ENCODE results near the gene SLC8A3. TPM values are rescaled to one million over a fixed set of nuclear protein-coding genes. Genes with fewer than 3 reads are reported as not detected.
A peak's percentile ranks its signal among the peaks of the same experiment; 100 is the strongest.

Gene SLC8A3
- total and polyA plus RNA-seq, 4 donors = 0.08 to 3.7 (median 0.85) TPM

DNA sequence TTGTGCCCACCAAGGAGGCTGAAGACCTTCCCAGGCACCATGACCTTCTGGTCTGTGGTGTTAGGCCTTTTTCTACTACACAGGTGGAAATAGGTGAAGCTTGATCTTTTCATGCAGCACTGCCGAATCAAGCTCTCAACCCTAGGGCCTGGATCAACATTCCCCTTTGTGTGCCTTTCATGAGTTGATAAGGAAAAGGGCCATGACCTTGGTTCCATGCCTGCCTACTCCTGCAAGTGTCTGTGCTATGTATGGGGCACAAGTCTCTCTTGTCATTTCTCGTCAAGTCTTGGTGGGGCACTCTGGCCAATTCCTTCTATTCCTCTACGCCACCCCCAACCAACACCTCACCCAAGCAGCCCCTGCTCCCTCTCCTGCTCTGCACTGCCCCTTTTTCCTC, 154.5 kb downstream of the SLC8A3 start:
- Histone ChIP-seq H3K4me3 (no peak overlapping the region), H3K9me3 (ENCODE audit: control insufficient read depth in 4 of 4, insufficient read depth in 3 of 4, low read length in 3 of 4) (peaks cover 0 to 2% (median 0%) of the 10 kb centered on the region in 4 donors), H3K4me1 (ENCODE audit: control insufficient read depth in 5 of 5, insufficient read depth in 5 of 5, low read length in 5 of 5) (peaks cover 0 to 3% (median 0%) of the 10 kb centered on the region in 5 donors), H3K36me3 (ENCODE audit: control insufficient read depth in 4 of 4, insufficient read depth in 4 of 4, low read length in 4 of 4) (no peaks in the 10 kb centered on the region), H3K27ac (ENCODE audit: low read depth in 1 of 2, low read length in 1 of 2) (no peak overlapping the region), H3K9ac (ENCODE audit: insufficient read depth in 1 of 2, low read length in 2 of 2) (no peak overlapping the region), H3K27me3 (ENCODE audit: control insufficient read depth in 3 of 3, insufficient read depth in 3 of 3, low read length in 2 of 3) (no peaks in the 10 kb centered on the region)
- 81 to 87% methylated on average over 3 of the region's 3 CpGs for WGBS, 2 donors
- DNase-seq = no peak
- no peak for ATAC-seq (ENCODE audit: insufficient read depth, low FRiP score)
- no peak for TF ChIP-seq CTCF (IDR thresholded peaks at IDR 0.05; ENCODE audit: control extremely low read depth, extremely low read depth)

GRCh38 chr14:70033561-70033960, 155.2 kb downstream of the SLC8A3 start:
- H3K36me3 ChIP-seq (ENCODE audit: control insufficient read depth in 4 of 4, insufficient read depth in 4 of 4, low read length in 4 of 4) = no peaks in the 10 kb centered on the region
- 89 to 98% methylated on average over 2 of the region's 2 CpGs for WGBS, 2 donors
- H3K27ac ChIP-seq (ENCODE audit: low read depth in 1 of 2, low read length in 1 of 2) = no peak overlapping the region
- H3K4me3 ChIP-seq = no peak overlapping the region
- H3K4me1 ChIP-seq (ENCODE audit: control insufficient read depth in 5 of 5, insufficient read depth in 5 of 5, low read length in 5 of 5) = peaks cover 0 to 3% (median 0%) of the 10 kb centered on the region in 5 donors
- ATAC-seq (ENCODE audit: insufficient read depth, low FRiP score) (no peak), DNase-seq (no peak)
- H3K27me3 ChIP-seq (ENCODE audit: control insufficient read depth in 3 of 3, insufficient read depth in 3 of 3, low read length in 2 of 3) = no peaks in the 10 kb centered on the region
- no peak for TF ChIP-seq CTCF (IDR thresholded peaks at IDR 0.05; ENCODE audit: control extremely low read depth, extremely low read depth)
- peaks cover 0 to 2% (median 0%) of the 10 kb centered on the region in 4 donors for H3K9me3 ChIP-seq (ENCODE audit: control insufficient read depth in 4 of 4, insufficient read depth in 3 of 4, low read length in 3 of 4)
- H3K9ac ChIP-seq (ENCODE audit: insufficient read depth in 1 of 2, low read length in 2 of 2) = no peak overlapping the region

DNA sequence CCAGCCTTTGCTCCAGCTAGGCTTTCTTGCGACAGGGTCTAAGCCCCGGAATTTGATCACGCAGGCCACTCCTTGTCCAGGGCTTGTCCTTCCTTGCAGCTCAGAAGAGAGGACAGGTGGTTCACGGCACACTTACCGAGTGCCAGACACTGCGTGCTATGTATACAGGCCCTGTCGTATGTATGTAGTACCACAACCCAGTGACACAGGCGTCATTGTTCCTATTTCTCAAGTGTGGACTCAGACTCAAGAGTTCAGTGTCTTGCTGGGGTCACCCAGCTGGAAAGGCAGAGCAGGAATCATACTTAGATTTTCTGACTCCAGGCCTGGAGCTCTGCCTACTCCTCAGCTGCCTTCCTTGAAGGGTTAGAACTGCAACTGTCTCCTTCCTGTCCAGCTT, 155.6 kb downstream of the SLC8A3 start:
- H3K27me3 ChIP-seq (ENCODE audit: control insufficient read depth in 3 of 3, insufficient read depth in 3 of 3, low read length in 2 of 3) = no peaks in the 10 kb centered on the region
- peak; percentile 29 to 53 (median 51) for DNase-seq
- TF ChIP-seq CTCF (IDR thresholded peaks at IDR 0.05; ENCODE audit: control extremely low read depth, extremely low read depth) = no peak
- H3K27ac ChIP-seq (ENCODE audit: low read depth in 1 of 2, low read length in 1 of 2) = no peak overlapping the region
- peaks cover 0 to 2% (median 0%) of the 10 kb centered on the region in 4 donors for H3K9me3 ChIP-seq (ENCODE audit: control insufficient read depth in 4 of 4, insufficient read depth in 3 of 4, low read length in 3 of 4)
- 76 to 81% methylated on average over 8 of the region's 8 CpGs for WGBS, 2 donors
- H3K36me3 ChIP-seq (ENCODE audit: control insufficient read depth in 4 of 4, insufficient read depth in 4 of 4, low read length in 4 of 4) = no peaks in the 10 kb centered on the region
- H3K4me3 ChIP-seq = no peak overlapping the region
- peaks cover 0 to 3% (median 0%) of the 10 kb centered on the region in 5 donors for H3K4me1 ChIP-seq (ENCODE audit: control insufficient read depth in 5 of 5, insufficient read depth in 5 of 5, low read length in 5 of 5)
- no peak for ATAC-seq (ENCODE audit: insufficient read depth, low FRiP score)
- H3K9ac ChIP-seq (ENCODE audit: insufficient read depth in 1 of 2, low read length in 2 of 2) = no peak overlapping the region

DNA sequence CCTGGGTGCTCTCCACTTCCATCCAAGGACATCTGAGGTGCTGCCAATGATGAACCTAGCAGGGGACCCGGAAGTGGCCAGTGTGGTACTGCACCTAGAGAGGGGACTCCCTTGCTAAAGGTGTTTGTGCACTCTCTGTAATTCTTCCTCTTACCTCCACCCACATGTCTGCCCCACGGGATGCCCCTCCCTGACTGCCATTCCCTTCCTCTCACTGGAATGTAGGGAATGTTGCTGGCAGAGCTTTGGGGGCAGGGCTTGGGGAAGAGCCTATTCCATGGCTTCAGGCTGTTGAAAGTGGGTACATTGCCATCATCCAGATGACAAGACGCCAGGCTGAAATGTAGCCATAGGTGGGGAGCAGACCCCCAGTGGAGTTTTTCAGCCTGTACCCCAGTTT, 156.3 kb downstream of the SLC8A3 start:
- no peak overlapping the region for H3K9ac ChIP-seq (ENCODE audit: insufficient read depth in 1 of 2, low read length in 2 of 2)
- peaks cover 0 to 2% (median 0%) of the 10 kb centered on the region in 4 donors for H3K9me3 ChIP-seq (ENCODE audit: control insufficient read depth in 4 of 4, insufficient read depth in 3 of 4, low read length in 3 of 4)
- H3K4me3 ChIP-seq = no peak overlapping the region
- no peaks in the 10 kb centered on the region for H3K36me3 ChIP-seq (ENCODE audit: control insufficient read depth in 4 of 4, insufficient read depth in 4 of 4, low read length in 4 of 4)
- ATAC-seq (ENCODE audit: insufficient read depth, low FRiP score) = no peak
- H3K27me3 ChIP-seq (ENCODE audit: control insufficient read depth in 3 of 3, insufficient read depth in 3 of 3, low read length in 2 of 3) = no peaks in the 10 kb centered on the region
- H3K27ac ChIP-seq (ENCODE audit: low read depth in 1 of 2, low read length in 1 of 2) = no peak overlapping the region
- DNase-seq = no peak
- no peak for TF ChIP-seq CTCF (IDR thresholded peaks at IDR 0.05; ENCODE audit: control extremely low read depth, extremely low read depth)
- peaks cover 0 to 3% (median 0%) of the 10 kb centered on the region in 5 donors for H3K4me1 ChIP-seq (ENCODE audit: control insufficient read depth in 5 of 5, insufficient read depth in 5 of 5, low read length in 5 of 5)
- 55 to 57% methylated on average over 3 of the region's 3 CpGs for WGBS, 2 donors

Measured in lung (tissue), 12 donors.